ENCODE measurements around the gene CAMTA1.

CAMTA1 gene

DNA sequence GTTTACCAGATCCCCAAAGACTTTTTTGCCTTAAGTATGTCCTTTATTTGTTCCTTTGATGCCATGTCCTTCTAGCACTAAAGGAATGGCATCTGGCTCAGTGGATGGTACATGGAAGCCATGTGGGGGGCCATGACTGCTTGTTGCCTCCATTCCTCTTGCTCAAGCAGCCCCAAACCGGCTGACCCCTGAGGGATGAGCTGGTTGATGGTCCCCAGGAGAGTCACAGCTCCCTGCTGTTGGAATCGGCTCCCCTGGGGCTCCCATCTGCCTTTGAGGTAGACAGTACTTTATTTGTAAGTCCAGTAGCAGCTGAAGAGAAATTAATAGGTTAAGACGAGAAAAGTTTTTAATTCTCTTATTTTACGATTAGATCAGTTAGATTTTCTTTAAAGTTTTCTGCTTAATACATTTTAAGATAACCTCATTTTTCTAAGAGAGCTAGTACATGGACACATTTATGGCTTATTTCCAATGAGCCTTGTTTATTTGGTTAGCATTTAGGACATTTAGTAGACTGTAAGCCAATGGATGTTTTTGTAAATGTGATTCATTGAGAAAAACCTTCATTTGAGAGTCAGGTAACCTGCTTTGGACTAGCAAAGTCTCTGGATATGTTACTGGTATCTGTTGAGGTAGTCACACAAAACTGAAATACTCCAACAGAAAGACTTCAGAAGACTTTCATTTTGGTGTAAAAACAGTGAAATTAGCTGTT lies 88.2 kb downstream of the CAMTA1 start:
- Histone ChIP-seq H3K9ac (ENCODE audit: low read length in 2 of 2) (no peak overlapping the region), H3K27me3 (ENCODE audit: control insufficient read depth in 1 of 2, insufficient read depth in 2 of 2, low read length in 2 of 2) (no peaks in the 10 kb centered on the region), H3K9me3 (ENCODE audit: control insufficient read depth in 2 of 2, low read length in 2 of 2) (no peaks in the 10 kb centered on the region), H3K4me1 (ENCODE audit: control insufficient read depth, insufficient read depth, low read length) (no peaks in the 10 kb centered on the region), H3K27ac (ENCODE audit: low read length) (no peak overlapping the region), H3K36me3 (ENCODE audit: control insufficient read depth in 2 of 2, insufficient read depth in 2 of 2, low read length in 2 of 2) (peaks cover 6 to 17% of the 10 kb centered on the region in 2 donors), H3K4me3 (ENCODE audit: low read length in 2 of 2) (no peak overlapping the region)

DNA sequence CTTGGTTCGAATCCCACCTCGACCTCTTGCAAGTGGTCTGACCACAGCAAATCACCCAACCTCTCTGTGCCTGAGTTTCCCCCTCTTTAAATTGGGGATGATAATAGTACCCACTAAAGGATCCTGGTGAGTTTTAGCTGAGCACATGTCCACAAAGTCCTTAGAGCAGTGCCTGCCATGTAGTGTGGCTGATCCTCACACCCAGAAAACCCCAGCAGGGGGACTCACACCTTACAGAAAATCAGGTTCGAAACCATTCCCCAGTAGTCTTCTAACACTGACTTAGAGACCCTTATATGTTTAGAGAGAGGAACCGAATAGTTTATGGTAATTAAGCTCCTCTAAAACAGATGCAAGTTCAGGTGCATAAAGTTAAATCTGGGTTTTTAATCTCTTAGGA lies 89.0 kb downstream of the CAMTA1 start:
- Histone ChIP-seq H3K27me3 (ENCODE audit: control insufficient read depth in 1 of 2, insufficient read depth in 2 of 2, low read length in 2 of 2) (no peaks in the 10 kb centered on the region), H3K4me1 (ENCODE audit: control insufficient read depth, insufficient read depth, low read length) (no peaks in the 10 kb centered on the region), H3K9me3 (ENCODE audit: control insufficient read depth in 2 of 2, low read length in 2 of 2) (no peaks in the 10 kb centered on the region), H3K4me3 (ENCODE audit: low read length in 2 of 2) (no peak overlapping the region), H3K36me3 (ENCODE audit: control insufficient read depth in 2 of 2, insufficient read depth in 2 of 2, low read length in 2 of 2) (peaks cover 6 to 21% of the 10 kb centered on the region in 2 donors), H3K9ac (ENCODE audit: low read length in 2 of 2) (no peak overlapping the region), H3K27ac (ENCODE audit: low read length) (no peak overlapping the region)

DNA sequence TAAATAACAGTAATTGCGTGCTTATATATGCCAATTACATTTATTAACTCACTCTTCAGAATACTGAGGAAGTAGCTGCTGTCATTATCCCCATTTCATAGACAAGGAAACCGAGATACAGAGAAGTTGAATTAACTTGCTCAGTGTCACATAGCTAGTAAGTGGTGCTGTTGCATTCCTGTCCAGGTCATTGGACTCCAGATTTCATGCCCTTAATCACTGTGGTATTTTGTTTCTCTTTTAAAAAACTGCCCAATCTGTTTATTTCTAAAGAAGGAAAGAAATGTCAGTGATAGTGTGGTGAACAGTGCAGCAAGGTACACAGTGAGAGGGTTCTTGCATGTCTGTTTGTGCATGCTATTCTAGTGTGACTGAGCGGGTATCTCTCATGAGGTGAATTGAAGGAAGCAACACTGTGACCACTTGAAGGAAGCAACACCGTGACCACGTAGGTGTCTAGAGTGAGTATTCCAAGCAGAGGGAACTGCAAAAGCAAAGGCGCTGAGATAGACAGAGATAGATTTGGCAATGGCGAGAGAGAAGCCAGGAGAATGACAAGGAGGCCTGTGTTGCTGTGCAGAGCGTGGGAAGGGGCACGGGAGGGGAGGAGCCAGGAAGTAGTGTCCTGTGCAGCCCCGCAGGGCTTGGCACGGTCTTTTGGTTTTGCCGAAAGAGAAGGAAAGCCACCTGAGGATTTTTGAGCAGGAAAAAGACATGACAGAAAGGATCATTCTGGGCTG lies 95.9 kb downstream of the CAMTA1 start:
- Histone ChIP-seq H3K36me3 (ENCODE audit: control insufficient read depth in 2 of 2, insufficient read depth in 2 of 2, low read length in 2 of 2) (peaks cover 0 to 13% of the 10 kb centered on the region in 2 donors), H3K9me3 (ENCODE audit: control insufficient read depth in 2 of 2, low read length in 2 of 2) (no peaks in the 10 kb centered on the region), H3K27ac (ENCODE audit: low read length) (no peak overlapping the region), H3K4me3 (ENCODE audit: low read length in 2 of 2) (no peak overlapping the region), H3K9ac (ENCODE audit: low read length in 2 of 2) (no peak overlapping the region), H3K4me1 (ENCODE audit: control insufficient read depth, insufficient read depth, low read length) (no peaks in the 10 kb centered on the region), H3K27me3 (ENCODE audit: control insufficient read depth in 1 of 2, insufficient read depth in 2 of 2, low read length in 2 of 2) (no peaks in the 10 kb centered on the region)

- Histone ChIP-seq H3K36me3 (ENCODE audit: control insufficient read depth in 2 of 2, insufficient read depth in 2 of 2, low read length in 2 of 2) (peaks cover 0 to 12% of the 10 kb centered on the region in 2 donors), H3K27me3 (ENCODE audit: control insufficient read depth in 1 of 2, insufficient read depth in 2 of 2, low read length in 2 of 2) (no peaks in the 10 kb centered on the region), H3K9me3 (ENCODE audit: control insufficient read depth in 2 of 2, low read length in 2 of 2) (no peaks in the 10 kb centered on the region), H3K4me1 (ENCODE audit: control insufficient read depth, insufficient read depth, low read length) (no peaks in the 10 kb centered on the region), H3K27ac (ENCODE audit: low read length) (no peak overlapping the region), H3K4me3 (ENCODE audit: low read length in 2 of 2) (no peak overlapping the region), H3K9ac (ENCODE audit: low read length in 2 of 2) (no peak overlapping the region)
These were observed 97.2 kb downstream of the CAMTA1 start for GRCh38 chr1:6882414-6882813.

- H3K27me3 ChIP-seq (ENCODE audit: control insufficient read depth in 1 of 2, insufficient read depth in 2 of 2, low read length in 2 of 2) = no peaks in the 10 kb centered on the region
- H3K9ac ChIP-seq (ENCODE audit: low read length in 2 of 2) = no peak overlapping the region
- no peak overlapping the region for H3K4me3 ChIP-seq (ENCODE audit: low read length in 2 of 2)
- peaks cover under 1% of the 10 kb centered on the region for H3K4me1 ChIP-seq (ENCODE audit: control insufficient read depth, insufficient read depth, low read length)
- no peaks in the 10 kb centered on the region for H3K9me3 ChIP-seq (ENCODE audit: control insufficient read depth in 2 of 2, low read length in 2 of 2)
- peaks cover 0 to 8% of the 10 kb centered on the region in 2 donors for H3K36me3 ChIP-seq (ENCODE audit: control insufficient read depth in 2 of 2, insufficient read depth in 2 of 2, low read length in 2 of 2)
- H3K27ac ChIP-seq (ENCODE audit: low read length) = no peak overlapping the region
These were observed 99.4 kb downstream of the CAMTA1 start for GRCh38 chr1:6884652-6885153.

GRCh38 chr1:6885426-6885825 lies 100.2 kb downstream of the CAMTA1 start:
- H3K9me3 ChIP-seq (ENCODE audit: control insufficient read depth in 2 of 2, low read length in 2 of 2) = no peaks in the 10 kb centered on the region
- peaks cover 4% of the 10 kb centered on the region for H3K4me1 ChIP-seq (ENCODE audit: control insufficient read depth, insufficient read depth, low read length)
- H3K27ac ChIP-seq (ENCODE audit: low read length) = no peak overlapping the region
- no peaks in the 10 kb centered on the region for H3K27me3 ChIP-seq (ENCODE audit: control insufficient read depth in 1 of 2, insufficient read depth in 2 of 2, low read length in 2 of 2)
- peaks cover 0 to 8% of the 10 kb centered on the region in 2 donors for H3K36me3 ChIP-seq (ENCODE audit: control insufficient read depth in 2 of 2, insufficient read depth in 2 of 2, low read length in 2 of 2)
- H3K4me3 ChIP-seq (ENCODE audit: low read length in 2 of 2) = no peak overlapping the region
- no peak overlapping the region for H3K9ac ChIP-seq (ENCODE audit: low read length in 2 of 2)

GRCh38 chr1:6886523-6886922 lies 101.3 kb downstream of the CAMTA1 start:
- Histone ChIP-seq H3K27me3 (ENCODE audit: control insufficient read depth in 1 of 2, insufficient read depth in 2 of 2, low read length in 2 of 2) (no peaks in the 10 kb centered on the region), H3K36me3 (ENCODE audit: control insufficient read depth in 2 of 2, insufficient read depth in 2 of 2, low read length in 2 of 2) (peaks cover 0 to 8% of the 10 kb centered on the region in 2 donors), H3K9ac (ENCODE audit: low read length in 2 of 2) (no peak overlapping the region), H3K9me3 (ENCODE audit: control insufficient read depth in 2 of 2, low read length in 2 of 2) (no peaks in the 10 kb centered on the region), H3K4me1 (ENCODE audit: control insufficient read depth, insufficient read depth, low read length) (peaks cover 4% of the 10 kb centered on the region), H3K4me3 (ENCODE audit: low read length in 2 of 2) (no peak overlapping the region), H3K27ac (ENCODE audit: low read length) (no peak overlapping the region)

DNA sequence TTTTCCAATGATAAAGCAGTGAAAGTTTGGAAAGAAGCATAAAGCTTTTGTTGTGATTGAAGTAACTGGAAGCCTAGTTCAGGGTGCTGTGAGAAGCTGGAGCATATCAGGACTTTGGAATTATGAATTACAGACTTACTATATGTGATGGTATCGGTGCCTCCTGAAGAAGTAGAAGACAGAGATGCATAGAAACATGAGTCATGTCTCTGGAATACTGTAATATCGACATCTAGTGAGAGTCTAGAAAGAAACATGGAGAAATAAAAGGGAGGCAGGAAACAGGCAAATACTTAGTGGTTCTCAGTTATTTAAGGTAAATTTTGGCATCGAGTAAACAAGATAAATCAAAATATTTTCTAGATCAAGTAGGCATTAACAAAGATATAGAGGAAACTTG lies 103.0 kb downstream of the CAMTA1 start:
- Histone ChIP-seq H3K27me3 (ENCODE audit: control insufficient read depth in 1 of 2, insufficient read depth in 2 of 2, low read length in 2 of 2) (no peaks in the 10 kb centered on the region), H3K4me1 (ENCODE audit: control insufficient read depth, insufficient read depth, low read length) (peaks cover 4% of the 10 kb centered on the region), H3K9me3 (ENCODE audit: control insufficient read depth in 2 of 2, low read length in 2 of 2) (no peaks in the 10 kb centered on the region), H3K36me3 (ENCODE audit: control insufficient read depth in 2 of 2, insufficient read depth in 2 of 2, low read length in 2 of 2) (peaks cover 0 to 8% of the 10 kb centered on the region in 2 donors), H3K9ac (ENCODE audit: low read length in 2 of 2) (no peak overlapping the region), H3K4me3 (ENCODE audit: low read length in 2 of 2) (no peak overlapping the region), H3K27ac (ENCODE audit: low read length) (no peak overlapping the region)

DNA sequence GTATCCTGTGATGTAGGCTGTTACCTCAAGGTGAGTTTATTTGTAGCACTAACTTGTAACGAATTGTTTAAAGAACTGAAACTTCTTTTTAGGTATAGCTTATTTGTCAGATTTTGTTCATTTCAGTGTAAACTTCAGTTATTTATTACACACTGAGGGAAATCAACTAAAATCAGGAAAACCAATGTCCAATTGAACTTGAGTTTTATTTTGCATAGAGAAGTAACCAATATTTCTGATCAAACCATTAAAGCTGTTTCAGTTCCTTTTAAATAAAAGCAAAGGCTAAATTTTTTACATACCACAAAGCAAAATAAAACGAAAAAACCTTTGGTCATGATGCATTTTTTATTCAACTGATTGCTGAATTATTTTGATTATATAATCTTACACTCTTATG lies 103.6 kb downstream of the CAMTA1 start:
- Histone ChIP-seq H3K27me3 (ENCODE audit: control insufficient read depth in 1 of 2, insufficient read depth in 2 of 2, low read length in 2 of 2) (no peaks in the 10 kb centered on the region), H3K36me3 (ENCODE audit: control insufficient read depth in 2 of 2, insufficient read depth in 2 of 2, low read length in 2 of 2) (peaks cover 0 to 8% of the 10 kb centered on the region in 2 donors), H3K9me3 (ENCODE audit: control insufficient read depth in 2 of 2, low read length in 2 of 2) (no peaks in the 10 kb centered on the region), H3K9ac (ENCODE audit: low read length in 2 of 2) (no peak overlapping the region), H3K27ac (ENCODE audit: low read length) (no peak overlapping the region), H3K4me3 (ENCODE audit: low read length in 2 of 2) (no peak overlapping the region), H3K4me1 (ENCODE audit: control insufficient read depth, insufficient read depth, low read length) (peaks cover 4% of the 10 kb centered on the region)

GRCh38 chr1:6889875-6890480 lies 104.7 kb downstream of the CAMTA1 start:
- no peaks in the 10 kb centered on the region for H3K27me3 ChIP-seq (ENCODE audit: control insufficient read depth in 1 of 2, insufficient read depth in 2 of 2, low read length in 2 of 2)
- H3K27ac ChIP-seq (ENCODE audit: low read length) = no peak overlapping the region
- H3K36me3 ChIP-seq (ENCODE audit: control insufficient read depth in 2 of 2, insufficient read depth in 2 of 2, low read length in 2 of 2) = peaks cover 0 to 8% of the 10 kb centered on the region in 2 donors
- H3K9ac ChIP-seq (ENCODE audit: low read length in 2 of 2) = no peak overlapping the region
- H3K9me3 ChIP-seq (ENCODE audit: control insufficient read depth in 2 of 2, low read length in 2 of 2) = no peaks in the 10 kb centered on the region
- peaks cover 4% of the 10 kb centered on the region for H3K4me1 ChIP-seq (ENCODE audit: control insufficient read depth, insufficient read depth, low read length)
- no peak overlapping the region for H3K4me3 ChIP-seq (ENCODE audit: low read length in 2 of 2)
